GM18526 (cell line): ENCODE data around the gene CATSPER4.

Experiments used
- POLR2A ChIP-seq: IDR thresholded peaks from 3 replicates; pipeline ENCODE4 v1.6.1; 2011; ENCODE audit not compliant: insufficient read length; ENCODE audit errors: extremely low read depth

CATSPER4 gene

DNA sequence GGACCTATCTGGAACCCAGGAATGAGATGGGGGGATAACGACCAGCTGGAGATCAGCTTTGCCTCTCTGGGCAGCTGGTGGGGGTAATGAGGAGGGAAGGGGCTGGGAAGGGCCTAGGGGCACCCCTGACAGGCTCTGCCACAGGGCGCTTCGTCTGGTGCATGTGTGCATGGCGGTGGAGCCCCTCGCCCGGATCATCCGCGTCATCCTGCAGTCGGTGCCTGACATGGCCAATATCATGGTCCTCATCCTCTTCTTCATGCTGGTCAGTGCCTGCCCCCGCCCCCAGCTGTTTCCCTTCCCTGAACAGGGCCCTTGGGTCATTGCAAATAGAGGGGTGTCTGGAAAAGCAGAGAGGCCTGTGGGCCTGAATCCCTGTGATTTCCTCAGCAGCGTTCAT, 7.4 kb downstream of the CATSPER4 start:
- no peak for TF ChIP-seq POLR2A

DNA sequence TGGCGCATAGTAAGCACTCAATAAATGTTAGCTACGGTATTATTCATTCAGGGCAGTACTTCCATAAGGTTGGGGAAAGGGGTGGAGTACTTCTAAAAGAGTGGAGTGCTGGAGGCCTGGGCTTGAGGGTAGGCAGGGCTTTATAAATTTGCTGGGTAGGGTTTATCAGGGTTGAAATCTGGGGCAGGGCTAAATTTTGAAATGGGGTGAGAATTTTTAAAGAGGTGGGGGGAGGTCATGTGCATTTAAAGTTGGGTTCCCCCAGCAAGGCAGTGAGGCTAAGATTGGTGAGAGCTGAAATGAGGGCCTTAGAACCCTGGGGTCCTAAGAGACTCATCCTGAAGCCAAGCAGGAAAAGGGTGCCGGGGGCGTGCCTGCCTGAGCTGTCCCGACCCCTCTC, 10.0 kb downstream of the CATSPER4 start:
- no peak for TF ChIP-seq POLR2A

DNA sequence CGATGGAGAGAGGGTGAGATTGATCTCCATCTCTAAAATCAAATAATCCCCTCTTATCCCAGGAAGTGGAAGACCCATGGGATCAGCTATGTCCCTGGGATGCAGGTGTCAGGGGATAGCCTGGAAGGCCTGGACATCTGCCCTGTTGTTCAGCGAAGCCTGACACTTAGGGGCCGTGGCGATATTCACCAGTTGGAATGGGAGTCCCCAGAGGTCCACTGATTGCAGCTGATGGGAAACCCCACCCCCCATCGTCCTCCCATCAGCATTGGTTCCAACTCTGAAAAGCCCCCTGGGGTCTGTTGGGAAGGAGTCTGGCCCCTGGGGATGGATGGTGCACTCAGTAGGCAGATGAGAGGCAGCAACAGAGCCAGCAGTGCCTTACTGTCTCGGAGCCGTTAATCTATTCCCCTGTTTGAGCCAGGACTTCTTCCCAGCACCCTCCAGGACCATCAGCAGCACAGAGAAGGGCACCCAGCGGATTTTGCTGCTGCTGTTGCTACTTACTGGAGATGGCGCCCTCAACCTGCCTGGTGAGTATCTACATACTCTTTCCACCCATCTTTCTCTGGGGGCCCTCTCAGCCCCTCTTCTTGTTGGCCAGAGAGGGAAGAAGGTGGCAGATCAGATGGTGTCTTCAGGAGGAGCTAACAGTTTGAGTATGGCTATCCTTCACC, 13.4 kb downstream of the CATSPER4 start:
- no peak for TF ChIP-seq POLR2A

DNA sequence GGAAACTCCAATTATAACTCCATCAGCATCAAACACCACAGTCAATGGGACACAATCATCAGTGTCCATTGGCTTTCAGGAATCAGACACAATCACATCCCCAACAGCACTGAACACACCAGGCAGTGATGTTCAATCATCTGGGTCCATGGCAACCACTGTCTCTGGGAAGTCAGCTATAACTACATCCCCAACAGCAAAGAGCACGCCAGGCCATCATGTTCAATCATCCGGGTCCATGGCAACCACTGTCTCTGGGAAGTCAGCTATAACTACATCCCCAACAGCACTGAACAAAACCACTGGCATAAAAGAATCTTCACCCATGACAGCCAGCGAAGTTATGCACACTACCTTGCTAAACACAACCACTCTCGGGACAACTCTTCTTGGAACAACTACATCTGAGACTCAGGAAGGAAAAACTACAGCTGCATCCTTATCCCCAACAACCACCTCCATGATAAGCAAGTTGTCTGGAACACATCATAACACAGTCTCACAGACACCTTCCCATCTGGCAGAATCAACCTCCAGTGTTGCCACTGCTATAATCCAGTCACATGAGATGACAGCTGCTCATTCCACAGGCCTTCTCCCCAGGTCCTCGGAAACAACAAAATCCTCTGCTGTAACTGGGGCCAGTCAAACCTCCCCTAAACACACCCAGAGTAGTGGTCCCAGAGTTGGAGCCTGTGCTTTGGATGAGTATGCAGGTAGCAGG, 19.9 kb downstream of the CATSPER4 start:
- TF ChIP-seq POLR2A, result no peak

DNA sequence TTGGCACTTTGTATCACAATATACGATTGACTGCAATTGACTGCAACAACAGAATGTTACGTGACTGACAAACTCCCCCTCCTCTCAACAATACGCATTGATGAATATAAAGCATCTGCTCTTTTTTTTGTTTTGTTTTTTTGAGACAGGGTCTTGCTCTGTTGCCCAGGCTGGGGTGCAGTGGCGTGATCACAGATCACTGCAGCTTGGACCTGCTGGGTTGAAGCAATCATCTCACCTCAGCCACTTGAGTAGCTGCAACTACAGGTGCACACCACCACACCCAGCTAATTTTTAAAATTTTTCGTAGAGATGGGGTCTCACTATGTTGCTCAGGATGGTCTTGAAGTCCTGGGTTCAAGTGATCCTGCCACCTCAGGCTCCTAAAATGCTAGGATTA, 22.3 kb downstream of the CATSPER4 start:
- no peak for TF ChIP-seq POLR2A

DNA sequence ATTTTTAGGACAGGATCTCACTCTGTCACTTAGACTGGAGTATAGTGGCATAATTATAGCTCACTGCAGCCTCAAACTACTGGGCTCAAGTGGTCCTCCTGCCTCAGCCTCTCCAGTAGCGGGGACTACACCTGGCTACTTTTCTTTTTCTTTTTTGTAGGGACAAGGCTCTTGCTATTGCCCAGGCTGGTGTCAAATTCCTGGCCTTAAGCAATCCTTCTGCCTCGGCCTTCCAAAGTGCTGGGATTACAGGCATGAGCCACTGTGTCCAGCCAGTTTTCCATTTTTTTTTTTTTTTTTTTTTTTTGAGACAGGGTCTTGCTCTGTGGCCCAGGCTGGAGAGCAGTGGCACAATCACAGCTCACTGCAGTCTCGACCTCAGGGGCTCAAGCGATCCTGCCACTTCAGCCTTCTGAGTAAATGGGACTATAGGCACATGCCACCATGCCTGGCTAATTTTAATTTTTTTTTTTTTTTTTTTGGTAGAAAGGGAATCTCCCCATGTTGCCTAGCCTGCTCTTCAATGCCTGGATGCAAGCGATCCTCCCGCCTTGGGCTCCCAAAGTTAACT, 23.0 kb downstream of the CATSPER4 start:
- no peak for TF ChIP-seq POLR2A

DNA sequence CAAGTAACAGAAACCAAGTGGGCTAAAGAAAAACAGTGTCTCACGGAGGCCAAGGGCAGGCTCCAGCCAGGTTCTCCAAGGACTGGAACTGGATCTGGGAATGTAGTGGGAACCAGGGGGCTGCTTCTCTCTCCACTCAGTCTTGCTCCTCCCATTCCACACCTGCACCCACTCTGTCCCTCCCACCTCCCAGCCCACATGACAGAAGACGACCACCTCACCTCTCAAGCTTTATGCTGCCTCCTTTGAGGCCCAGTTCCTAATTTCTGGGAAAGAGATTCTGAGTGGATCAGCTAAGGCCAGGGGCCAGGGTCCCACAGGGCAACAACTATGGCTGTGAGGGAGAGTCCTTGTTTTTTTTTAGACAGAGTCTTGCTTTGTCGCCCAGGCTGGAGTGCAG, 24.8 kb downstream of the CATSPER4 start:
- no peak for TF ChIP-seq POLR2A

DNA sequence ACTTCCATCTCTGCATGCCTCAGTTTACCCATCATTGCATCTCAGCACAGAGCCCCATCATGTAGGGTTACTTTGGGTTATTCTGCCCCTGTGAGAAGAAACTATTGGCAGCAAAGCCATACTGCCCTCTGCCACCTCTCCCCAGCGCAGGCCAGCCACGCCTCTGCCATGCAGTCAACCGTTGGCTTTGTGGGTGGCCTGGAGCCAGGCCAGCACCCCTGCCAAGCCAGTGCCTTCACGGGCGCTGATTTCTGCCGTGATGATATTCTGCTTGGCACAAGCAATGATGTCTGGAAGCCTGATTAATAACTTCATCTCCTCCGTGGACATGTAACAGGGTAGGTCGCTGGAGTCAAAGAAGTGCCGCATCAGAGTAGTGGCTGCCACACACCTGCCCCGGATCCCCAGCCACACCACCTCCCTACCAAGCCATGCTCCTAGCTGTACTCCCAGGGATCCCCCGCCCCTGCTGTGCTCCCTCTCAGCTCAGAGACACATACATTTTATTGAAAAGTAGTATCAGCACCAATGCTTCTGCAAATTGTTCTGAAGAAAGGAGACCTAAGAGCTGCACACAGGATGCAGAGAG, 28.6 kb downstream of the CATSPER4 start:
- no peak for TF ChIP-seq POLR2A

DNA sequence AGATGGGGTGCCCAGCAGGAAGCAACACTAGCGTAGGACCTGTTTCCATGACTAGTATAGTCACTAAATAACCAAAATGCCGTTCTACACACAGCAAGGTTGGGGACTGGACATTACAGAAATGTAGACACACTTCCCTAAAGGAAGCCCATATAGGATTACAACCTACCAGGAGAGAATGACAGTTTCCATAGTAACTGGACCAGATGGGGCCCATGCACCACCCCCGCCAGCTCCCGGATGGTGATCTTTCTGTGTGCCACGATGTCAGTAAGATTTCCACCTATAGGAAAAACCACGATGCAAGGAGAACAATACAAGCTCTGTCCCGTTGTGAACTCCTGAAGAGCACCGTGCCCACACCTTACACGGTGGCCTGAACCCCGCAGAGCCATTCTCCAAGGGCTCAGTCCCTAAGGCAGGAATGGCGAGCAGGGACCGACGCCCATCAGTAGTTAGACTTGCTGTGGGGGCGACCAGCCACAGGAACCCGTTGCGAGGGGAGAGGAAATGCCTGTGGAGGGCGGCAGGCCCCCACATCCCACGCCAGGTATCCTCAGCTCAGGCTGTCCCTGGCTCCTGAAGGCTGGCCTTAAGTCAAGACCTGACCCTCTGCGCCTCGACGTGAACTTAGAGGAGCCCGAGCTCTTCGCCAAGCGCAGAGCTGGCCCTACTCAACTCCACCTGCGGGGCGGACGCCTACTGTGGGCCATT, 30.0 kb downstream of the CATSPER4 start:
- no peak for TF ChIP-seq POLR2A

DNA sequence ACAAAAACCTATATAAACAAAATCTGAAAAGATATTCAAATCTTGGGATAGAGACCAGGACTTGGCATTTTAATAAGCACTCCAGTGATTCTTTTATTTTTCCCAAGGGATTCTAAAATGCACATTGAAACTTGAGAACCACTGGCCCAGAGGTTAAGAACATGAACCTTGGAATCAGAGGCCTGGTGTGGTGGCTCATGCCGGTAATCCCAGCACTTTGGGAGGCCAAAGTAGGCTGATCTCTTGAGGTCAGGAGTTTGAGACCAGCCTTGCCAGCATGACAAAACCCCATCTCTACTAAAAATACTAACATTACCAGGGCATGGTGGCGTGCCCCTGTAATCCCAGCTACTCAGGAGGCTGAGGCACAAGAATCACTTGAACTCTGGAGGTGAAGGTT, 30.7 kb downstream of the CATSPER4 start:
- no peak for TF ChIP-seq POLR2A

DNA sequence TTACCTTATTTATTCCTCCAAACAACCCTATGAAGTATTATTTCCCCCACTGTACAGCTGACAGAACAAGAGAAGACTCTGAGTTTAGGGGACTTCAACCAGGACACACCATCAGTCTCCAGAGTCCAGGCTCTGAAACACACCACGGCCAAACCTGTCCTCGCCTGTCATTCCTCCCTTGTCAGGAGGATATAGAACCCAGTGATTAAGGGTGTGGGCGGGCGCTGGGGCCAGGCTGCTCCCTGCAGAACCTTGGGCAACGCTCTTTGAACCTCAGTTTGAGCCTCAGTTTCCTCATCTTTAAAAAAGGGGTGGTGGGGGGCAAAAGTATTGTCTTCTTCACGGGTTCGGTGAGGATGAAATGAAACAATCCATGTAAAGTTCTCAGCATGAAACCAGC, 34.2 kb downstream of the CATSPER4 start:
- TF ChIP-seq POLR2A, result no peak

DNA sequence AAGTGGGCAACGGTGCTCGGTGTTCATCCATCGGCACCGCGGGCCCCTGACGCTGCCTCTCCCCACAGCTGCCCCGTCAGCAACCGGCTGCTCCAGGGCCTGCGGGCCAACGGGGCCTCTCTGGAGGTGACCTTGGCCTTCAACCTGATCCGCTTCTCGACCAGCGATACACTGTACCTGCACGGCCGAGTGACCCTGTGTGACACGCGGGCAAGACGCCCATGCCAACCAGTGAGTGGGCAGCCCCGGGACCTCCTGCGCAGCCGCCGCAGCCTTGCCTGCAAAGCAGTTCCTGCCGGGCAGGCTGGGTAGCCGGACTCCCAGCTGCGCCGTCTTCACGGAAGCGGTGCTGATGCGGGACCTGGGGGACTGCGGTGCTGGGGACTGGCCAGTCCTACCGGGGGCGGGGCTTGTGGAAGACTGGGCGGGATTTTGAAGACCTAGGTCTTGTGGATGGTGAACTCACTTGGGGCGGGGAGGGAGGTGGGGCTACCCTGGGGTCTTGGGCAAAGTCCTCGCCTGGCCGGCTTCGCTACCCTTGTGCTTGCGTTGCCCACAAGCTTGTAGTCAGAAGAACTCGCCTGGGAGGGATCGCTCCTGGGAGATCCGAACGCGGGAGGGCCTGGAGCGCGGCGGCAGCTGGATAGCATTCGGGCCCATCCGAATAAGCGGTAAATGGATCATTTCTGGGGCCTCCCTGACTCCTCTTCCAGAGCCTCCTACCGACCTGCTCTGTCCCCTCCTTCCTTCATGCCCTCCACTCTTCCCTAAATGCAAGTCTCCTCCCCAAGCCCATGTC, 34.8 kb downstream of the CATSPER4 start:
- no peak for TF ChIP-seq POLR2A

DNA sequence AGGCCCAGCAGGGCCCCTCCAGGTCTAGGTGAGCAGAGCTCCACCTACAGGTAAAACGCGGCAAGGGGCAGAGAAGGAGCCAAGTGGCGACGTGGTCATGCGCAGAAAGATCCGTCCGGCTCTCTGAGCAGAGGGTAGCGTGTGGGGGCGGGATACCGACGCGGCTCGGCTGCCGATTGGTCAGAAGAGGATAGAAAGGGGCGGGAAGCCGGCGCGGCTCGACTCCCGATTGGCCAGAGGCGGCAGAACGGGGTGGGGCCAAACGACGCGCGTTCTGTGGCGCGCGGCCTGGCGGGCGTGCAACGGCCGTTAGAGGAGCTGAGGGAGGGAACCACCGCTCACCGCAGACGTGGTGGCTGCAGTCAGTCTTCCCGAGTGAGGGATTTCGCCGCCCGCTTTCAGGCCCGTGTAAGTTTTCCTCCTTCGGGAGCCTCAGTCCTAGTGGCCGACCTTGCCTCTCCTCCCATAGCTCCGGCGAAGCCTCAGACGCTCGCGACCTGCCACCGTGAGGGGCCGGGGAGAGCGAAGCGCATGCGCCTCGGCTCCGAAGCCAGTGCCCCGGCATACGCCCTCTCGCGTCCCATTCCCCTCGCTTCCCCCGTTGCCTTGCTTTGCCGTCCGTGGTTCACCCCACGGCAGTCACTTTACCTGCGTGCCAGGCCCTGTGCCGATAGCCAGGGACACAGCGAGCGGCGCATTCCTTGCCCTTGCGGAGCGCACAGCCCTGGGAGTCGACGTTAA, 43.7 kb downstream of the CATSPER4 start, which contains the start of gene CEP85:
Gene CEP85 (plus strand): TSS at position 298 of the 741 bp plus-strand sequence. CDS start 5,584 bp downstream, outside the sequence.
- peak; percentile 93 for TF ChIP-seq POLR2A
